Bronchial epithelial cell (primary cell): ENCODE measurements around the gene SEC14L2. TPM values are rescaled to one million over a fixed set of nuclear protein-coding genes. Genes with fewer than 3 reads are reported as not detected.

Experiments
- DNase-seq: peaks from one replicate; pipeline ENCODE4 v3.0.0-alpha.2; 2010; ENCODE audit warnings: low read depth
- FAIRE-seq: peaks from 2 replicates; lab custom pipeline; 2011; peaks lifted over from hg19 to GRCh38; lab: Jason Lieb, UNC
- H3K27me3 ChIP-seq: 2 replicates; pipeline ENCODE4 v1.5.1; 2011; ENCODE audit warnings: low read length; ENCODE audit not compliant: control insufficient read depth, insufficient read depth
- H3K36me3 ChIP-seq: 2 replicates; pipeline ENCODE4 v1.5.1; 2011; ENCODE audit warnings: low read length; ENCODE audit not compliant: control insufficient read depth, insufficient read depth
- H3K4me3 ChIP-seq: 2 replicates; pipeline ENCODE4 v1.5.1; 2011; ENCODE audit warnings: mild to moderate bottlenecking, low read depth, low read length, control low read depth
- total RNA-seq: library from RNA; depleted of rRNA; stranded (reverse); fragments of >200 nt; gene quantifications from 2 replicates; pipeline ENCODE4 v1.2.1, GENCODE V29; 2014
- TF ChIP-seq, protein P1 (sequence below): IDR thresholded peaks from 2 replicates; pipeline ENCODE4 v1.5.1; 2011; ENCODE audit warnings: mild to moderate bottlenecking, moderate library complexity, low read length, control low read depth, inconsistent platforms; ENCODE audit not compliant: insufficient read depth, severe bottlenecking

Gene SEC14L2
- total RNA-seq, 1 donor from 2014 or later, result 34.5 TPM

DNA sequence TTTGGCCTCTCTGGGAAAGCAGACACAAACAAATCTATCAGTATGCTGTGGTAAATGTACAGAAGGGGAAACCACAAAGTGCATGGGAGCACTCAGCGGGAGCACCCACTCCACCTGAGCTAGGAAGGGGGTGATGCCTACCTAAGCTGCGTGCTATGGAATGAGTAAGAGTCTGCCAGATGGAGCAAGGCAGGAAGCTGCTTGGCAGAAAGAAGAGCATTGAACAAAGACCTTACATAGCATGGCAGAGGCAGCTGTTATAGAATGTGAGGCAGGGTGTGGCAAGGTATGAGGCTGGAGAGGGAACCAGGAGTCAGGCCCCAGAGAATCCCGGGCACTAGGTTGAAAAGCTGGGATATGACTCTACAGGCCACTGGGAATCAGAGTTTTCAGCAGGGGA, 15.0 kb downstream of the SEC14L2 start:
- no peak overlapping the region for H3K4me3 ChIP-seq
- DNase-seq (peak; percentile 82), FAIRE-seq (peak; percentile 93)
- TF ChIP-seq, protein P1, sequence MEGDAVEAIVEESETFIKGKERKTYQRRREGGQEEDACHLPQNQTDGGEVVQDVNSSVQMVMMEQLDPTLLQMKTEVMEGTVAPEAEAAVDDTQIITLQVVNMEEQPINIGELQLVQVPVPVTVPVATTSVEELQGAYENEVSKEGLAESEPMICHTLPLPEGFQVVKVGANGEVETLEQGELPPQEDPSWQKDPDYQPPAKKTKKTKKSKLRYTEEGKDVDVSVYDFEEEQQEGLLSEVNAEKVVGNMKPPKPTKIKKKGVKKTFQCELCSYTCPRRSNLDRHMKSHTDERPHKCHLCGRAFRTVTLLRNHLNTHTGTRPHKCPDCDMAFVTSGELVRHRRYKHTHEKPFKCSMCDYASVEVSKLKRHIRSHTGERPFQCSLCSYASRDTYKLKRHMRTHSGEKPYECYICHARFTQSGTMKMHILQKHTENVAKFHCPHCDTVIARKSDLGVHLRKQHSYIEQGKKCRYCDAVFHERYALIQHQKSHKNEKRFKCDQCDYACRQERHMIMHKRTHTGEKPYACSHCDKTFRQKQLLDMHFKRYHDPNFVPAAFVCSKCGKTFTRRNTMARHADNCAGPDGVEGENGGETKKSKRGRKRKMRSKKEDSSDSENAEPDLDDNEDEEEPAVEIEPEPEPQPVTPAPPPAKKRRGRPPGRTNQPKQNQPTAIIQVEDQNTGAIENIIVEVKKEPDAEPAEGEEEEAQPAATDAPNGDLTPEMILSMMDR, result no peak
- H3K36me3 ChIP-seq, result peaks cover 39% of the 10 kb centered on the region
- H3K27me3 ChIP-seq, result no peaks in the 10 kb centered on the region

DNA sequence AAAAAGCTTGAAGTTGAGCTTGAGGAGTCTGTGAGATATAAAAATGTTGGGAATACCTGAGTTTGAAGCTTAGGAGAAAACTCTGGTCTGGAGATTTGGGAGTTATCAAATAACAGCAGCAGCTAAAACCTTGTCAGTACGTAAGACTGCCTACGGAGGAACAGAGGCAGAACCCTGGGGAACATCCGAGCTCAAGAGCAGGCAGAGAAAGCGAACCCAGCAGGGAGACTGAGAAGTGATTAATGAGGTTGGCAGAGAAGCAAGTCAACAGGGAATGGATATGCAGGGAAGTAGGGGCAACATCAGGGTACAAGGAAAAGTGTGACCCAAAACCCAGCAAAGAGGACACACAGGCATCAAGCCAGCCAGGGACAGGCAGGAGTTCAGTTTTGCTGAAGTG, 16.2 kb downstream of the SEC14L2 start:
- TF ChIP-seq, protein P1, result no peak
- H3K36me3 ChIP-seq, result peaks cover 38% of the 10 kb centered on the region

DNA sequence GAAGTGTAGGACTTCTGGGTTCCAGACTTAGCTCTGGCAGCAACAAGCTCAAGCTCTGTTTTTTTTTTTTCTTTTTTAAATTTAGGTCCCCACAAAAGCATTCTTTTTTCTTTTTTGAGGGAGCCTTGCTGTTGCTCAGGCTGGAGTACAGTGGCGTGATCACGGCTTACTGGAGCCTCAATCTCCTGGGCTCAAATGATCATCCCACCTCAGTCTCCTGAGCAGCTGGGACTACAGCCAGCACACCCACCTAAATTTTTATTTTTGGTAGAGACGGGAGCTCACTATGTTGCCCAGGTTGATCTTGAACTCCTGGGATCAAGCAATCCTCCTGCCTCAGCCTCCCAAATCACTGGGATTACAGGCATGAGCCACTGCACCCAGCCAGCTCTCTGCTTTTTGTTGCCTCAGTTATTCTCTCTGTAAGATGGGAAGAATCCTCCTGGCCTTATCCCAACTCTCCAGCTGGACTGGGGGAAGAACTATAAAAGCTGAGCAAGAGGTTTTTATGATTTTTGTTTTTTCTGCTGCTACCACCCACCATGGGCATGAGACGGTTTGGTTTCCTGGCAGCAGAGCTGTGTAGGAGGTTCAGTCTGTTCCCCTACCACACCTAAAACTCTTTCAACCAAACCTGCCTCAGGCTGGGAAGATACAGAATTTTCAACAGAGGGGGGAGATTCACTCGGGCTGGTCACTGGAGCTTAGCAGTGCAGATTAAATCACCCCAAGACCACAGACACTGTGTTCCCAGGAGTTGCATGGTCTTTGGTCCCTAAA, 17.1 kb downstream of the SEC14L2 start:
- Histone ChIP-seq H3K4me3 (no peak overlapping the region), H3K27me3 (no peaks in the 10 kb centered on the region), H3K36me3 (peaks cover 42% of the 10 kb centered on the region)
- no peak for DNase-seq
- TF ChIP-seq, protein P1, result no peak
- no peak for FAIRE-seq

More for the DNA sequence above, 16.2 kb downstream of the SEC14L2 start:
- DNase-seq, result no peak
- no peak overlapping the region for H3K4me3 ChIP-seq
- H3K27me3 ChIP-seq, result no peaks in the 10 kb centered on the region
- peak; percentile 88 for FAIRE-seq

GRCh38 chr22:30414525-30415047, 17.8 kb downstream of the SEC14L2 start:
- H3K36me3 ChIP-seq, result peaks cover 41% of the 10 kb centered on the region
- no peaks in the 10 kb centered on the region for H3K27me3 ChIP-seq
- TF ChIP-seq, protein P1, result no peak
- DNase-seq (no peak), FAIRE-seq (no peak)
- no peak overlapping the region for H3K4me3 ChIP-seq

GRCh38 chr22:30416403-30416802, 19.6 kb downstream of the SEC14L2 start:
- TF ChIP-seq, protein P1, result no peak
- FAIRE-seq, result no peak
- Histone ChIP-seq H3K27me3 (no peaks in the 10 kb centered on the region), H3K4me3 (no peak overlapping the region), H3K36me3 (peaks cover 35% of the 10 kb centered on the region)
- DNase-seq, result peak; percentile 78

DNA sequence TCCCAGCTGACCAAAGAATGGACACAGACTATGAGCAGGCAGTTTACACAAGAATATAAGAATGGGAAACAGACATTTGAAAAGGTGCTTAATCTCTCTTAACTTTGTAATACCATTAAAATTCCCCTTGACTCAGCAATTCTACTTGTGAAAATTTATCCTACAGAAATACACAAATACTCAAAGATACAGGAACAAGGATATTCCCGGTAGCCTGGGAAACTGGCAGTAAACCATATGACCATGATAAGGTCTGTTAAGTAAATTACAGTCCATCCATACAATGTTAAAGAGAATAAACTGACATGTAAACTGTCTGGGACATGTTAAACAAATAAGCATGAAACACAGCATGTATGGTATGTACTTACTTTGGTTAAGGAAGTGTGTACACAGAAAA, 20.0 kb downstream of the SEC14L2 start:
- Histone ChIP-seq H3K36me3 (peaks cover 37% of the 10 kb centered on the region), H3K4me3 (no peak overlapping the region), H3K27me3 (no peaks in the 10 kb centered on the region)
- FAIRE-seq (no peak), DNase-seq (no peak)
- TF ChIP-seq, protein P1, result no peak
